ENCODE results near the gene TAS2R1. TPM values are rescaled to one million over a fixed set of nuclear protein-coding genes. Genes with fewer than 3 reads are reported as not detected.

Gene TAS2R1
- polyA plus RNA-seq, 3 donors, result not detected

GRCh38 chr5:9596824-9597223 lies 33.3 kb downstream of the TAS2R1 start:
- H3K4me1 Mint-ChIP-seq, result no peaks in the 10 kb centered on the region
- no peak overlapping the region for H3K4me3 Mint-ChIP-seq
- H3K9me3 ChIP-seq (replicated peaks in 1 of 2; ENCODE audit: control insufficient read depth in 1 of 2, insufficient read depth in 1 of 2, low read length in 2 of 2), result peaks cover 0 to 3% of the 10 kb centered on the region in 2 donors
- no peak overlapping the region for H3K27ac Mint-ChIP-seq
- TF ChIP-seq, protein P1, sequence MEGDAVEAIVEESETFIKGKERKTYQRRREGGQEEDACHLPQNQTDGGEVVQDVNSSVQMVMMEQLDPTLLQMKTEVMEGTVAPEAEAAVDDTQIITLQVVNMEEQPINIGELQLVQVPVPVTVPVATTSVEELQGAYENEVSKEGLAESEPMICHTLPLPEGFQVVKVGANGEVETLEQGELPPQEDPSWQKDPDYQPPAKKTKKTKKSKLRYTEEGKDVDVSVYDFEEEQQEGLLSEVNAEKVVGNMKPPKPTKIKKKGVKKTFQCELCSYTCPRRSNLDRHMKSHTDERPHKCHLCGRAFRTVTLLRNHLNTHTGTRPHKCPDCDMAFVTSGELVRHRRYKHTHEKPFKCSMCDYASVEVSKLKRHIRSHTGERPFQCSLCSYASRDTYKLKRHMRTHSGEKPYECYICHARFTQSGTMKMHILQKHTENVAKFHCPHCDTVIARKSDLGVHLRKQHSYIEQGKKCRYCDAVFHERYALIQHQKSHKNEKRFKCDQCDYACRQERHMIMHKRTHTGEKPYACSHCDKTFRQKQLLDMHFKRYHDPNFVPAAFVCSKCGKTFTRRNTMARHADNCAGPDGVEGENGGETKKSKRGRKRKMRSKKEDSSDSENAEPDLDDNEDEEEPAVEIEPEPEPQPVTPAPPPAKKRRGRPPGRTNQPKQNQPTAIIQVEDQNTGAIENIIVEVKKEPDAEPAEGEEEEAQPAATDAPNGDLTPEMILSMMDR (IDR thresholded peaks at IDR 0.05), result no peak
- H3K27me3 ChIP-seq (ENCODE audit: control insufficient read depth in 2 of 2, insufficient read depth in 2 of 2, low read length in 2 of 2), result no peaks in the 10 kb centered on the region
- H2AFZ ChIP-seq (ENCODE audit: insufficient read depth, low read depth, low read length, poor library complexity, severe bottlenecking), result no peak overlapping the region
- peaks cover 0 to 4% (median 2%) of the 10 kb centered on the region in 3 donors for H3K27me3 Mint-ChIP-seq (ENCODE audit: low read depth in 3 of 3)
- no peaks in the 10 kb centered on the region for H3K36me3 Mint-ChIP-seq
- no peak overlapping the region for H3K9ac ChIP-seq (ENCODE audit: insufficient read depth, low read length, poor library complexity, severe bottlenecking)
- H3K36me3 ChIP-seq (replicated peaks in 1 of 2; ENCODE audit: control insufficient read depth in 1 of 2, insufficient read depth in 2 of 2, low read length in 2 of 2), result no peaks in the 10 kb centered on the region
- H3K9me3 Mint-ChIP-seq, result peaks cover 0 to 2% (median 0%) of the 10 kb centered on the region in 7 donors
- no peaks in the 10 kb centered on the region for H3K4me1 ChIP-seq (ENCODE audit: control insufficient read depth in 1 of 2, insufficient read depth in 2 of 2, low read length in 2 of 2)
- no peaks in the 10 kb centered on the region for H4K20me1 ChIP-seq (ENCODE audit: insufficient read depth, low read length)
- H3K4me2 ChIP-seq (replicated peaks; ENCODE audit: extremely low read depth, low read length, poor library complexity, severe bottlenecking), result no peak overlapping the region
- H3K27ac ChIP-seq (ENCODE audit: low read depth in 1 of 2, low read length in 2 of 2), result no peak overlapping the region
- H3K4me3 ChIP-seq (replicated peaks in 1 of 3; ENCODE audit: low read depth in 2 of 3, low read length in 3 of 3), result no peak overlapping the region
- intact Hi-C loops (cut with micrococcal nuclease), result no loop called here
- no peaks in the 10 kb centered on the region for H3K79me2 ChIP-seq (ENCODE audit: insufficient read depth, low read length)
- WGBS (ENCODE audit: insufficient coverage), result 8% methylated on average over 4 of the region's 4 CpGs
- DNase-seq, result no peak

DNA sequence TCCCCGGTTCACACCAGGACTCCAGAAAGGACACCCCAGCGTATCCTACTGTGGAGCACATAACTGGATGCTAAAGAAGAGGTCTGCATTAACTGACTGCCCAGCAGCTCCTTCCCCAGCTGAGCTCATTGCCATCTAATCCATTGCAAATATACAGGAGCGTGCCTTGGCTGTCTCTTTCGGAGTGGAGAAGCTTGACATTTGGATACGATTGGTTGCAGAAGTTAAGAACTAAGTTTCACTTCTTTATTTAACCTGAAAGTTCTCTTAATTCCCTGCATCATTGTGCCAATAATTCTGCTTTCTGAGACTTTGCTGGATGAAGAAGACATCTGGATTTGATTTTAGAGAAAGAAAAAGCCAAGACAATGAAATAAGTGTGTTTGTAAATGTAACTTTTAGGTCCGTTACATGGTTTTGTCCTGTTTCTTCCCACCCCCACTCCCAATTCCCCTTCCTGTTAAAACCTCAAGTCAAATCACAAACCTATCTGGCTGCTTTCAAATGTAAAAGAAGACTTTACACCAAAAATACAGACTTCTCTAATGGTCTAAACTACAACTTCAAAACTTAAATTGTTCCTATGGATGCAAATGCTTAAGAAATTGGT lies 33.9 kb downstream of the TAS2R1 start:
- H3K4me1 Mint-ChIP-seq, result no peaks in the 10 kb centered on the region
- Histone ChIP-seq H3K4me3 (replicated peaks in 1 of 3; ENCODE audit: low read depth in 2 of 3, low read length in 3 of 3) (no peak overlapping the region), H3K36me3 (replicated peaks in 1 of 2; ENCODE audit: control insufficient read depth in 1 of 2, insufficient read depth in 2 of 2, low read length in 2 of 2) (no peaks in the 10 kb centered on the region), H3K27me3 (ENCODE audit: control insufficient read depth in 2 of 2, insufficient read depth in 2 of 2, low read length in 2 of 2) (no peaks in the 10 kb centered on the region), H3K9me3 (replicated peaks in 1 of 2; ENCODE audit: control insufficient read depth in 1 of 2, insufficient read depth in 1 of 2, low read length in 2 of 2) (peaks cover 0 to under 1% of the 10 kb centered on the region in 2 donors), H3K27ac (ENCODE audit: low read depth in 1 of 2, low read length in 2 of 2) (no peak overlapping the region), H3K4me1 (ENCODE audit: control insufficient read depth in 1 of 2, insufficient read depth in 2 of 2, low read length in 2 of 2) (no peaks in the 10 kb centered on the region), H4K20me1 (ENCODE audit: insufficient read depth, low read length) (no peaks in the 10 kb centered on the region), H3K9ac (ENCODE audit: insufficient read depth, low read length, poor library complexity, severe bottlenecking) (no peak overlapping the region), H3K79me2 (ENCODE audit: insufficient read depth, low read length) (no peaks in the 10 kb centered on the region), H3K4me2 (replicated peaks; ENCODE audit: extremely low read depth, low read length, poor library complexity, severe bottlenecking) (no peak overlapping the region), H2AFZ (ENCODE audit: insufficient read depth, low read depth, low read length, poor library complexity, severe bottlenecking) (no peak overlapping the region)
- H3K27ac Mint-ChIP-seq, result no peak overlapping the region
- WGBS (ENCODE audit: insufficient coverage), result 67% methylated on average over 3 of the region's 6 CpGs
- DNase-seq, result no peak
- peaks cover 0 to 2% (median 0%) of the 10 kb centered on the region in 7 donors for H3K9me3 Mint-ChIP-seq
- TF ChIP-seq, protein P1 (IDR thresholded peaks at IDR 0.05), result no peak
- intact Hi-C loops (cut with micrococcal nuclease), result no loop called here
- no peaks in the 10 kb centered on the region for H3K36me3 Mint-ChIP-seq
- peaks cover 0 to 4% (median 2%) of the 10 kb centered on the region in 3 donors for H3K27me3 Mint-ChIP-seq (ENCODE audit: low read depth in 3 of 3)
- H3K4me3 Mint-ChIP-seq, result no peak overlapping the region
